GM23338 (cell line): ENCODE data around the gene SLC8A1. TPM values are rescaled to one million over a fixed set of nuclear protein-coding genes. Genes with fewer than 3 reads are reported as not detected.

Experiments used
- ATAC-seq: fragments of 200-7000 bp; cut with Tn5 transposase; 3 replicates; pipeline ENCODE4 v1.9.1; 2020
- DNase-seq: peaks from one replicate; pipeline ENCODE4 v3.0.0-alpha.2; 2015; ENCODE audit warnings: low spot score
- H2AFZ ChIP-seq: fragments of 200-600 bp; sonication (generic); 2 replicates; pipeline ENCODE4 v1.8.0; 2016; ENCODE audit warnings: antibody characterized with exemption, mild to moderate bottlenecking, moderate library complexity
- H3F3A ChIP-seq: fragments of 200-600 bp; sonication (generic); replicated peaks from 2 replicates; pipeline ENCODE4 v1.8.0; 2017; ENCODE audit warnings: antibody characterized with exemption, mixed run types, low read depth
- H3K27ac ChIP-seq: fragments of 200-600 bp; sonication (generic); 2 replicates; pipeline ENCODE4 v1.6.1; 2016; ENCODE audit warnings: low read depth
- H3K27me3 ChIP-seq: fragments of 200-600 bp; sonication (generic); 2 replicates; pipeline ENCODE4 v1.8.0; 2016; ENCODE audit warnings: mild to moderate bottlenecking, mixed run types, moderate library complexity; ENCODE audit not compliant: insufficient read depth
- H3K36me3 ChIP-seq: fragments of 200-600 bp; sonication (generic); 2 replicates; pipeline ENCODE4 v1.8.0; 2016; ENCODE audit warnings: mild to moderate bottlenecking; ENCODE audit not compliant: insufficient read depth
- H3K4me1 ChIP-seq: fragments of 200-600 bp; sonication (generic); 2 replicates; pipeline ENCODE4 v1.8.0; 2016; ENCODE audit warnings: mild to moderate bottlenecking, moderate library complexity; ENCODE audit not compliant: insufficient read depth
- H3K4me2 ChIP-seq: fragments of 200-600 bp; sonication (generic); 2 replicates; pipeline ENCODE4 v1.7.1; 2017; ENCODE audit warnings: mixed run types
- H3K4me3 ChIP-seq: fragments of 200-600 bp; sonication (generic); 2 replicates; pipeline ENCODE4 v1.6.1; 2016; ENCODE audit warnings: mixed run types
- H3K79me2 ChIP-seq: fragments of 200-600 bp; sonication (generic); replicated peaks from 2 replicates; pipeline ENCODE4 v1.8.0; 2017; ENCODE audit warnings: mild to moderate bottlenecking; ENCODE audit not compliant: insufficient read depth
- H3K9me2 ChIP-seq: fragments of 200-600 bp; sonication (generic); 2 replicates; pipeline ENCODE4 v1.8.0; 2017; ENCODE audit not compliant: insufficient read depth
- H4K20me1 ChIP-seq: fragments of 200-600 bp; sonication (generic); replicated peaks from 2 replicates; pipeline ENCODE4 v1.8.0; 2017; ENCODE audit warnings: mild to moderate bottlenecking; ENCODE audit not compliant: insufficient read depth
- H3K27ac Mint-ChIP-seq: 2 replicates; pipeline ENCODE4 v1.8.0; 2020; ENCODE audit warnings: inconsistent platforms, mild to moderate bottlenecking, moderate library complexity, mixed read lengths
- H3K27me3 Mint-ChIP-seq: 3 replicates; pipeline ENCODE4 v1.8.0; 2022; ENCODE audit warnings: low read depth, mild to moderate bottlenecking, moderate library complexity, mixed read lengths, inconsistent platforms; ENCODE audit not compliant: insufficient read depth, poor library complexity
- H3K36me3 Mint-ChIP-seq: 3 replicates; pipeline ENCODE4 v1.8.0; 2021; ENCODE audit warnings: low read depth, mild to moderate bottlenecking, inconsistent platforms, moderate library complexity, mixed read lengths
- H3K4me1 Mint-ChIP-seq: 3 replicates; pipeline ENCODE4 v1.8.0; 2020; ENCODE audit warnings: mild to moderate bottlenecking, inconsistent platforms, mixed read lengths
- H3K4me3 Mint-ChIP-seq: 3 replicates; pipeline ENCODE4 v1.8.0; 2021; ENCODE audit warnings: moderate library complexity, mild to moderate bottlenecking, inconsistent platforms, mixed read lengths
- H3K9me3 Mint-ChIP-seq: 3 replicates; pipeline ENCODE4 v1.8.0; 2020; ENCODE audit warnings: moderate library complexity, mild to moderate bottlenecking, inconsistent platforms, mixed read lengths
- ETS1 ChIP-seq: IDR thresholded peaks from 2 replicates; pipeline ENCODE4 v1.6.1; 2016; ENCODE audit warnings: antibody characterized with exemption
- EZH2 ChIP-seq: fragments of 200-600 bp; sonication (generic); IDR thresholded peaks from one replicate; pipeline ENCODE4 v1.8.0; 2017; ENCODE audit warnings: antibody characterized with exemption, mild to moderate bottlenecking, low read depth; ENCODE audit not compliant: unreplicated experiment
- JUNB ChIP-seq: IDR thresholded peaks from one replicate; pipeline ENCODE4 v1.6.1; 2016; ENCODE audit warnings: antibody characterized with exemption; ENCODE audit not compliant: unreplicated experiment
- NANOG ChIP-seq: IDR thresholded peaks from 2 replicates; pipeline ENCODE4 v1.6.1; 2016; ENCODE audit warnings: antibody characterized with exemption, borderline replicate concordance
- REST ChIP-seq: IDR thresholded peaks from one replicate; pipeline ENCODE4 v1.6.1; 2018; ENCODE audit warnings: antibody characterized with exemption; ENCODE audit not compliant: unreplicated experiment
- STAT1 ChIP-seq: IDR thresholded peaks from one replicate; pipeline ENCODE4 v1.6.1; 2016; ENCODE audit warnings: antibody characterized with exemption; ENCODE audit not compliant: unreplicated experiment
- ZNF331 ChIP-seq: fragments of 250-450 bp; sonication (Bioruptor Pico); IDR thresholded peaks from 2 replicates; pipeline ENCODE4 v1.5.0; 2020; ENCODE audit warnings: low read depth, mild to moderate bottlenecking, moderate library complexity
- ZNF462 ChIP-seq: fragments of 250-450 bp; sonication (Bioruptor Pico); IDR thresholded peaks from 2 replicates; pipeline ENCODE4 v1.5.0; 2020; ENCODE audit warnings: mild to moderate bottlenecking, moderate library complexity
- polyA plus RNA-seq: library from polyadenylated mRNA; unstranded; fragments of >200 nt; fragmentation: Nextera tagmentation; extraction: Ambion mirVana; gene quantifications from 2 replicates; pipeline ENCODE4 v1.2.1, GENCODE V29; 2016
- total RNA-seq: library from RNA; depleted of rRNA; stranded (reverse); fragments of >200 nt; shearing (Covaris generic); gene quantifications from 2 replicates; pipeline ENCODE4 v1.2.3, GENCODE V29; 2014

SLC8A1 gene
- total and polyA plus RNA-seq, 2 experiments from 2014 or later: 2.5 to 3.3 TPM

GRCh38 chr2:40131081-40131704 is 320.7 kb downstream of the SLC8A1 start:
- TF ChIP-seq NANOG: no peak
- TF ChIP-seq STAT1: no peak
- TF ChIP-seq ETS1: no peak
- TF ChIP-seq ZNF462: no peak
- no peak for TF ChIP-seq ZNF331 (CRISPR knock-in tag)
- no peak for TF ChIP-seq EZH2
- no peak for TF ChIP-seq REST
- TF ChIP-seq JUNB: no peak
- 0 out of 2 replicates have a peak, but pooled peaks cover 6% of the 10 kb centered on the region for H3K9me2 ChIP-seq
- H3F3A ChIP-seq: no peaks in the 10 kb centered on the region
- no peaks in the 10 kb centered on the region for H3K36me3 ChIP-seq
- H3K27me3 ChIP-seq: no peaks in the 10 kb centered on the region
- no peak overlapping the region for H3K4me3 ChIP-seq
- Mint-ChIP-seq H3K36me3 (no peaks in the 10 kb centered on the region), H3K9me3 (no peaks in the 10 kb centered on the region), H3K4me3 (no peak overlapping the region), H3K27me3 (no peaks in the 10 kb centered on the region), H3K27ac (no peak overlapping the region), H3K4me1 (no peaks in the 10 kb centered on the region)
- H3K4me2 ChIP-seq: no peak overlapping the region
- ATAC-seq: no peak
- no peak for DNase-seq
- H3K27ac ChIP-seq: no peak overlapping the region
- no peak overlapping the region for H2AFZ ChIP-seq
- no peaks in the 10 kb centered on the region for H3K4me1 ChIP-seq
- H3K79me2 ChIP-seq: no peaks in the 10 kb centered on the region
- no peaks in the 10 kb centered on the region for H4K20me1 ChIP-seq
